ENCODE results near the gene BAZ2B. TPM values are rescaled to one million over a fixed set of nuclear protein-coding genes. Genes with fewer than 3 reads are reported as not detected.

The BAZ2B gene
- total and polyA plus RNA-seq, 9 of the 15 experiments (the other 6 are each of a cell fraction or from before 2014, with no cell fraction given): 7.5 to 38.6 (median 19.8) TPM

DNA sequence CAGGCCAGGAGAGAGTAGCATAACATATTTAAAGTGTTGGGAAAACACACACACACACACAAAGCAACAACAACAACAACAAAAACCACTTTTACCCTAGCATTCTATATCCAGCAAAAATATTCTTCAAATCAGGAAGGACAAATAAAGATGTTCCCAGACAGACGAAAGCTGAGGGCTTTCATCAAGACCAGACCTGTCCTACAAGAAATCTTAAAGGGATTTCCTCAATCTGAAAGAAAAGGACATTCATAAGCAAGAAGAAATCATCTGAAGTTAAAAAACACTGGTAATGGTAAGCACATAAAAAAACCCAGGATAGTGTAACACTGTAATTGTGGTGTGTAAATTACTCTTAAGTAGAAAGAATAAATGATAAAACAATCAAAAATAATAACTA, 22.7 kb upstream of the BAZ2B start:
- CTCF ChIA-PET (ENCODE audit: low intra/inter-chr PET ratio): no interaction called here
- no peaks in the 10 kb centered on the region for H3K27me3 ChIP-seq (ENCODE audit: control insufficient read depth in 2 of 2, insufficient read depth in 2 of 2, low read length in 2 of 2)
- no peak overlapping the region for H3K4me3 ChIP-seq
- H2AFZ ChIP-seq (ENCODE audit: low read depth, low read length): no peak overlapping the region
- POLR2A ChIA-PET: interaction anchor here (1.6 kb wide), 1 partner anchor 23 kb away, joined by 4 read pairs; the partner anchor contains the start of gene BAZ2B
- no peaks in the 10 kb centered on the region for H3K9me1 ChIP-seq (ENCODE audit: control insufficient read depth, insufficient read depth, low read length)
- no peaks in the 10 kb centered on the region for H4K20me1 ChIP-seq (replicated peaks; ENCODE audit: control insufficient read depth, insufficient read depth, low read length)
- no peaks in the 10 kb centered on the region for H3K4me1 ChIP-seq (replicated peaks in 1 of 2; ENCODE audit: control insufficient read depth in 2 of 2, insufficient read depth in 2 of 2, low read length in 2 of 2)
- no TSS peak for BruUV-seq (replicated peaks)
- H3K27ac ChIP-seq (ENCODE audit: extremely low read depth, low read depth, low read length): no peak overlapping the region
- no peaks in the 10 kb centered on the region for H3K36me3 ChIP-seq (ENCODE audit: control insufficient read depth, insufficient read depth, low read length)
- ATAC-seq (no peak), FAIRE-seq (no peak), DNase-seq (ENCODE audit: extremely low read depth in 1 of 4, low spot score in 3 of 4) (no peak)
- H3K9ac ChIP-seq (ENCODE audit: insufficient read depth in 1 of 2, low read depth in 2 of 2, low read length in 2 of 2): no peak overlapping the region
- WGBS (ENCODE audit: insufficient coverage, low coverage, missing lambda C conversion rate): 26% methylated on average over 1 of the region's 1 CpG
- in situ Hi-C loops (cut with MboI) (no loop called here), intact Hi-C loops (cut with micrococcal nuclease) (no loop called here)
- no peak overlapping the region for H3K4me2 ChIP-seq (ENCODE audit: insufficient read depth, low read length)
- H3K9me3 ChIP-seq (replicated peaks; ENCODE audit: control insufficient read depth, insufficient read depth, low read depth, low read length): no peaks in the 10 kb centered on the region
- H3K79me2 ChIP-seq (ENCODE audit: control insufficient read depth, insufficient read depth, low read length): no peaks in the 10 kb centered on the region
- TF ChIP-seq NFXL1 (CRISPR knock-in tag; IDR thresholded peaks at IDR 0.05) (no peak), ZNF780A (CRISPR knock-in tag; IDR thresholded peaks at IDR 0.05) (no peak), ZNF121 (CRISPR knock-in tag; conservative IDR thresholded peaks at IDR 0.05) (no peak), ZFP36 (IDR thresholded peaks at IDR 0.05; ENCODE audit: low read depth, low read length, partially characterized antibody) (no peak), FOXP1 (CRISPR knock-in tag; IDR thresholded peaks at IDR 0.05) (no peak), FOXJ2 (tag; IDR thresholded peaks at IDR 0.05) (no peak), CBFB (CRISPR knock-in tag; IDR thresholded peaks at IDR 0.05) (no peak), ESRRB (CRISPR knock-in tag; IDR thresholded peaks at IDR 0.05; ENCODE audit: borderline replicate concordance) (no peak)
- TF ChIP-seq, protein P1, sequence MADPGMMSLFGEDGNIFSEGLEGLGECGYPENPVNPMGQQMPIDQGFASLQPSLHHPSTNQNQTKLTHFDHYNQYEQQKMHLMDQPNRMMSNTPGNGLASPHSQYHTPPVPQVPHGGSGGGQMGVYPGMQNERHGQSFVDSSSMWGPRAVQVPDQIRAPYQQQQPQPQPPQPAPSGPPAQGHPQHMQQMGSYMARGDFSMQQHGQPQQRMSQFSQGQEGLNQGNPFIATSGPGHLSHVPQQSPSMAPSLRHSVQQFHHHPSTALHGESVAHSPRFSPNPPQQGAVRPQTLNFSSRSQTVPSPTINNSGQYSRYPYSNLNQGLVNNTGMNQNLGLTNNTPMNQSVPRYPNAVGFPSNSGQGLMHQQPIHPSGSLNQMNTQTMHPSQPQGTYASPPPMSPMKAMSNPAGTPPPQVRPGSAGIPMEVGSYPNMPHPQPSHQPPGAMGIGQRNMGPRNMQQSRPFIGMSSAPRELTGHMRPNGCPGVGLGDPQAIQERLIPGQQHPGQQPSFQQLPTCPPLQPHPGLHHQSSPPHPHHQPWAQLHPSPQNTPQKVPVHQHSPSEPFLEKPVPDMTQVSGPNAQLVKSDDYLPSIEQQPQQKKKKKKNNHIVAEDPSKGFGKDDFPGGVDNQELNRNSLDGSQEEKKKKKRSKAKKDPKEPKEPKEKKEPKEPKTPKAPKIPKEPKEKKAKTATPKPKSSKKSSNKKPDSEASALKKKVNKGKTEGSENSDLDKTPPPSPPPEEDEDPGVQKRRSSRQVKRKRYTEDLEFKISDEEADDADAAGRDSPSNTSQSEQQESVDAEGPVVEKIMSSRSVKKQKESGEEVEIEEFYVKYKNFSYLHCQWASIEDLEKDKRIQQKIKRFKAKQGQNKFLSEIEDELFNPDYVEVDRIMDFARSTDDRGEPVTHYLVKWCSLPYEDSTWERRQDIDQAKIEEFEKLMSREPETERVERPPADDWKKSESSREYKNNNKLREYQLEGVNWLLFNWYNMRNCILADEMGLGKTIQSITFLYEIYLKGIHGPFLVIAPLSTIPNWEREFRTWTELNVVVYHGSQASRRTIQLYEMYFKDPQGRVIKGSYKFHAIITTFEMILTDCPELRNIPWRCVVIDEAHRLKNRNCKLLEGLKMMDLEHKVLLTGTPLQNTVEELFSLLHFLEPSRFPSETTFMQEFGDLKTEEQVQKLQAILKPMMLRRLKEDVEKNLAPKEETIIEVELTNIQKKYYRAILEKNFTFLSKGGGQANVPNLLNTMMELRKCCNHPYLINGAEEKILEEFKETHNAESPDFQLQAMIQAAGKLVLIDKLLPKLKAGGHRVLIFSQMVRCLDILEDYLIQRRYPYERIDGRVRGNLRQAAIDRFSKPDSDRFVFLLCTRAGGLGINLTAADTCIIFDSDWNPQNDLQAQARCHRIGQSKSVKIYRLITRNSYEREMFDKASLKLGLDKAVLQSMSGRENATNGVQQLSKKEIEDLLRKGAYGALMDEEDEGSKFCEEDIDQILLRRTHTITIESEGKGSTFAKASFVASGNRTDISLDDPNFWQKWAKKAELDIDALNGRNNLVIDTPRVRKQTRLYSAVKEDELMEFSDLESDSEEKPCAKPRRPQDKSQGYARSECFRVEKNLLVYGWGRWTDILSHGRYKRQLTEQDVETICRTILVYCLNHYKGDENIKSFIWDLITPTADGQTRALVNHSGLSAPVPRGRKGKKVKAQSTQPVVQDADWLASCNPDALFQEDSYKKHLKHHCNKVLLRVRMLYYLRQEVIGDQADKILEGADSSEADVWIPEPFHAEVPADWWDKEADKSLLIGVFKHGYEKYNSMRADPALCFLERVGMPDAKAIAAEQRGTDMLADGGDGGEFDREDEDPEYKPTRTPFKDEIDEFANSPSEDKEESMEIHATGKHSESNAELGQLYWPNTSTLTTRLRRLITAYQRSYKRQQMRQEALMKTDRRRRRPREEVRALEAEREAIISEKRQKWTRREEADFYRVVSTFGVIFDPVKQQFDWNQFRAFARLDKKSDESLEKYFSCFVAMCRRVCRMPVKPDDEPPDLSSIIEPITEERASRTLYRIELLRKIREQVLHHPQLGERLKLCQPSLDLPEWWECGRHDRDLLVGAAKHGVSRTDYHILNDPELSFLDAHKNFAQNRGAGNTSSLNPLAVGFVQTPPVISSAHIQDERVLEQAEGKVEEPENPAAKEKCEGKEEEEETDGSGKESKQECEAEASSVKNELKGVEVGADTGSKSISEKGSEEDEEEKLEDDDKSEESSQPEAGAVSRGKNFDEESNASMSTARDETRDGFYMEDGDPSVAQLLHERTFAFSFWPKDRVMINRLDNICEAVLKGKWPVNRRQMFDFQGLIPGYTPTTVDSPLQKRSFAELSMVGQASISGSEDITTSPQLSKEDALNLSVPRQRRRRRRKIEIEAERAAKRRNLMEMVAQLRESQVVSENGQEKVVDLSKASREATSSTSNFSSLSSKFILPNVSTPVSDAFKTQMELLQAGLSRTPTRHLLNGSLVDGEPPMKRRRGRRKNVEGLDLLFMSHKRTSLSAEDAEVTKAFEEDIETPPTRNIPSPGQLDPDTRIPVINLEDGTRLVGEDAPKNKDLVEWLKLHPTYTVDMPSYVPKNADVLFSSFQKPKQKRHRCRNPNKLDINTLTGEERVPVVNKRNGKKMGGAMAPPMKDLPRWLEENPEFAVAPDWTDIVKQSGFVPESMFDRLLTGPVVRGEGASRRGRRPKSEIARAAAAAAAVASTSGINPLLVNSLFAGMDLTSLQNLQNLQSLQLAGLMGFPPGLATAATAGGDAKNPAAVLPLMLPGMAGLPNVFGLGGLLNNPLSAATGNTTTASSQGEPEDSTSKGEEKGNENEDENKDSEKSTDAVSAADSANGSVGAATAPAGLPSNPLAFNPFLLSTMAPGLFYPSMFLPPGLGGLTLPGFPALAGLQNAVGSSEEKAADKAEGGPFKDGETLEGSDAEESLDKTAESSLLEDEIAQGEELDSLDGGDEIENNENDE (IDR thresholded peaks at IDR 0.05; ENCODE audit: low read depth, low read length): no peak

Measured in K562 (cell line).